T-helper 17 cell (primary cell): ENCODE results near the gene WT1. TPM values are rescaled to one million over a fixed set of nuclear protein-coding genes. Genes with fewer than 3 reads are reported as not detected.
"Not testable (repeated sequence)": the region's sequence is repeated elsewhere in the genome, so short reads cannot be mapped to it uniquely, and the experiment has no call there.

Experiments used
- ATAC-seq: fragments of 150-1000 bp; cut with Tn5 transposase; 2 replicates; pipeline ENCODE4 v1.10.0; 2021; ENCODE audit warnings: mild to moderate bottlenecking, moderate library complexity
- DNase-seq, 3 donors: peaks; one replicate each; pipeline versions ENCODE4 v3.0.0 to v3.0.0-alpha.2; 2020 to 2021
- H3K9me3 ChIP-seq: one replicate; pipeline ENCODE4 v1.7.0; 2013; ENCODE audit warnings: low read length, mild to moderate bottlenecking; ENCODE audit not compliant: control insufficient read depth, poor library complexity, severe bottlenecking
- H3K27ac Mint-ChIP-seq: one replicate; pipeline ENCODE4 v1.8.0; 2022; ENCODE audit warnings: mild to moderate bottlenecking, moderate library complexity, mixed read lengths
- H3K27me3 Mint-ChIP-seq: one replicate; pipeline ENCODE4 v1.8.0; 2022; ENCODE audit warnings: mixed read lengths
- H3K36me3 Mint-ChIP-seq: one replicate; pipeline ENCODE4 v1.8.0; 2022; ENCODE audit warnings: low read depth, mixed read lengths
- H3K4me1 Mint-ChIP-seq: one replicate; pipeline ENCODE4 v1.8.0; 2022; ENCODE audit warnings: mild to moderate bottlenecking, mixed read lengths
- H3K4me3 Mint-ChIP-seq: one replicate; pipeline ENCODE4 v1.8.0; 2022; ENCODE audit warnings: mild to moderate bottlenecking, moderate library complexity, mixed read lengths
- total RNA-seq, 4 donors: library from RNA in 2 of 4; stranded (reverse) in 2 of 4; gene quantifications; one replicate each; pipeline ENCODE4 v1.2.3 and lab custom pipeline; 2022 to 2026

Gene WT1
- total RNA-seq, 2 donors from 2014 or later, result not detected

DNA sequence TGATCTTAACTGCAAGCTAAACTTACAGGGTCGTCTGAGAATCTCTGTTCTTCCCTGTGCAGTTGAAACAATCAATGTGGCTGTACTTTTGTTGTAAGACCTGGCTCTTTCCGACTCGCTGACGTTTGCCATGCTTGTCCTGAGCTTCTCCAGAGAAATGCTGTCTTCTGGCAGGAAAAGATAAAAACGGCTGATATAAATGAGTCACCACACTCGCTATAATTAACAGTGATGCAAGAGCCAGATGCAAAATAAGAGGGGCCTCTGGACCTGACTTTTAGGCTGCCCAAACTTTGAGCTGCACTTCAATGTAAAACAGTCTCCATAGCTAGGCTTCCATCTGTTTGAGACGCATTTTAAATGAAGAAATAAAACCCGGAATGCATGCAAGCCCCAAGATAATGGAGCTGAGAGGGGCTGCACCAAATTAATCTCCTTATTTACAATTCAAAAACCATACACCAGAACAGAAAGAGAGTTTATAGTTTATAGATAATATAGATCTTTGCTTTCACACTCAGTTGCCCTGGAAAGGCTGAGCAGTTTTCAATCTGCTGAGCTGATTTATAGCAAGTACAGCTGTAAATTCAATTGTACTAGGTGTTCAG lies 48.5 kb downstream of the WT1 start:
- peaks cover 46% of the 10 kb centered on the region for H3K27me3 Mint-ChIP-seq
- peaks cover 2% of the 10 kb centered on the region for H3K36me3 Mint-ChIP-seq
- ATAC-seq (no peak), DNase-seq (no peak)
- no peak overlapping the region for H3K4me3 Mint-ChIP-seq
- H3K27ac Mint-ChIP-seq, result no peak overlapping the region
- peaks cover 3% of the 10 kb centered on the region for H3K4me1 Mint-ChIP-seq
- H3K9me3 ChIP-seq, result no peaks in the 10 kb centered on the region

DNA sequence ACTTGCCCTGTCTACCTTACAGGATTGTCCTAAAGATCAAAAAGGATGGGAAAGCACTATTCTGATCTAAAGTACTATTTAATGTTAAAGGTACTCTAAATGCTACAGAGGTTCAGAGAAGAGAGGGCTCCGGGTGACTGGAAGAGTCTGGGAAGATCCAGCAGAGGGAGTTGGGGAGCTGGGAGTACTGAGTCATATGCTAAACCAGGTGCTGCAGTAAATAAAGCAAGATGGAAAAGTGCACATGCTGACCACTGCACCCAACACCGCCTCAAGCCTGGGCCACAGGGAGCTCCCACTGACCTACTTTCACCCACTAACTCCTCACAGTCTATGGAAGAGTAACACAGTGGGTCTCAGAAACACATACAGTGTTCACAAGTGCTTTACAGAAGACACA lies 49.3 kb downstream of the WT1 start:
- Mint-ChIP-seq H3K4me3 (no peak overlapping the region), H3K27ac (no peak overlapping the region)

DNA sequence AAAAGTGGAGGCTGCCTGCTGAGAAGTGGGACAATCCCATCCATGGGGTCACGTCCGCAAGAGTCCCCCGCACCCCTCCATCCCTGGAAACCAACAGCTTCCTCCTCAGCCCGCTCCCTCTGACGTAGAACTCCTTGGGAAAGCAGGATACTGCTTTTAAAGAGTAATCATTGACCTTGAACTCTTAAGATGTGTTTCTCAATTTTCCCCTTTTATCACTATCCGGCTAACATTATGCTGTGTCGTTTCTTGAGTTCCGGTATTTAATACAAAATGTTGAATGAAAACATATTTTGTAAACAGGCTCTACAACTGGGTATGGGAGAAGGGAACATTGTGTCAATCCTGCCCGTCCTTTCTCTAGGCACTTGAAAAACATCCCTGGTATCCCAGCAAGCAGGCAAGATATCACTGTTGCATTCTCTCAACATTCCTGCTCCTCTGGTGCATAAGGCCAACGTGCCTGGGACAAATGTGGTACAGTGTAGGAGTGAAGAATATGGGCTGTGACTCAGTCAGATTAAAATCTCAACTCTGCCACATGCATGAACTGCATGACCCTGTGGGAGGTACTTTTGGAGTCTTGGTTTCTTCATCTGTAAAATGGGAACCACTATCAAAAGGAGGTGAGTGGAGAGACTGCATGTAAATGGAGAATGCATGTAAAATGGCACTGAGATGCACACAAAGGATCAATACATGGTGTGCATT lies 52.8 kb downstream of the WT1 start:
- DNase-seq, result no peak
- Mint-ChIP-seq H3K4me1 (peaks cover 3% of the 10 kb centered on the region), H3K27ac (no peak overlapping the region), H3K4me3 (no peak overlapping the region), H3K36me3 (peaks cover 2% of the 10 kb centered on the region), H3K27me3 (peaks cover 60% of the 10 kb centered on the region)
- no peak for ATAC-seq
- no peaks in the 10 kb centered on the region for H3K9me3 ChIP-seq

More for the DNA sequence above, 49.3 kb downstream of the WT1 start:
- no peaks in the 10 kb centered on the region for H3K9me3 ChIP-seq
- H3K4me1 Mint-ChIP-seq, result peaks cover 3% of the 10 kb centered on the region
- peaks cover 46% of the 10 kb centered on the region for H3K27me3 Mint-ChIP-seq
- H3K36me3 Mint-ChIP-seq, result peaks cover 2% of the 10 kb centered on the region
- ATAC-seq (no peak), DNase-seq (no peak)

DNA sequence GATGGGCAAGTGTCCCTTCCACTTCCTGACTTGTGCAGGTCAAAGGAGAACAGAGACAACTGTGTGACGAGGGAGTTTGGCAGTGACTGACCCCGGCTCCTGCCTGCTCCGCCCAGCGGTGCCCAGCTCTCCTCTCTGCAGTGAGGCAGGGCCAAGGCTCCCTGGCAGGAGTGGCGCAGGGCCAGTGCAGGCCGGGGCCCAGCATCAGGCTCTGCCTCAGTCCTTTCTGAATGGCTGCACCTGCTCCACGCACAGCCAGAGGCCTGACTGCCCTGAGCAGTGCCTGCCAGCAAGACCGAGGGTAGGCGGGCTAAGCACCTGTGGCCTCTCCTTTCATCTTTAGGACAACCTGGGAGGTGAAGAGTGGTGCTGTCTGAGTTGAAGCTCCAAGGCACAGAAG lies 54.2 kb downstream of the WT1 start:
- ATAC-seq, result no peak
- DNase-seq, result no peak
- no peak overlapping the region for H3K27ac Mint-ChIP-seq
- H3K36me3 Mint-ChIP-seq, result peaks cover 2% of the 10 kb centered on the region
- peaks cover 56% of the 10 kb centered on the region for H3K27me3 Mint-ChIP-seq
- H3K4me3 Mint-ChIP-seq, result no peak overlapping the region
- H3K4me1 Mint-ChIP-seq, result peaks cover under 1% of the 10 kb centered on the region
- no peaks in the 10 kb centered on the region for H3K9me3 ChIP-seq

- peaks cover 47% of the 10 kb centered on the region for H3K27me3 Mint-ChIP-seq
- peaks cover 2% of the 10 kb centered on the region for H3K36me3 Mint-ChIP-seq
- ATAC-seq, result no peak
- H3K27ac Mint-ChIP-seq, result no peak overlapping the region
- no peak for DNase-seq
- H3K9me3 ChIP-seq, result no peaks in the 10 kb centered on the region
- H3K4me1 Mint-ChIP-seq, result no peaks in the 10 kb centered on the region
- H3K4me3 Mint-ChIP-seq, result no peak overlapping the region
Measured at GRCh38 chr11:32379719-32380118, 55.6 kb downstream of the WT1 start.

DNA sequence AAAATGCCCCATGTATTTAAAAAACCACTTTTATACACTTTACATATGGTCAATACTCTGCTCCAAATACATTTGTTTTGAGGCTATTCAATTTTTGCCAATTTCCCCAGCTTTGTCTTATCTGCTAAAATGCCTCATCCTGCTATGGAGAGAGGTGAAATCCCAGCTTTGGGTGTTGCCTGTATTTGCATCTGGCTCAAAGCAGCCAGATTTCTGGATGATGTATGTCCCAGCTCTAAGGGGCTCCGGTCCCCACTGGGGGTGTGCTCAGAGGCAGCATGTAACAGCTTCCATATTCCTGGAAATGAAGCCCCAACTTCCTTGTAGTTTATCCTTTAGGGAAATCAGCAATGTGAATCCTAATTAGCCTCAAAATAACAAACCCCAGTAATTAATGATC lies 59.5 kb downstream of the WT1 start:
- Mint-ChIP-seq H3K4me3 (no peak overlapping the region), H3K27ac (no peak overlapping the region), H3K36me3 (no peaks in the 10 kb centered on the region), H3K27me3 (peaks cover 24% of the 10 kb centered on the region), H3K4me1 (no peaks in the 10 kb centered on the region)
- ATAC-seq, result no peak
- DNase-seq, result no peak
- H3K9me3 ChIP-seq, result peaks cover 5% of the 10 kb centered on the region

- H3K27ac Mint-ChIP-seq, result no peak overlapping the region
- peaks cover 19% of the 10 kb centered on the region for H3K27me3 Mint-ChIP-seq
- DNase-seq (no peak), ATAC-seq (no peak)
- H3K4me3 Mint-ChIP-seq, result no peak overlapping the region
- peaks cover 5% of the 10 kb centered on the region for H3K9me3 ChIP-seq
- no peaks in the 10 kb centered on the region for H3K36me3 Mint-ChIP-seq
- H3K4me1 Mint-ChIP-seq, result no peaks in the 10 kb centered on the region
Measured at GRCh38 chr11:32374261-32374711, 61.1 kb downstream of the WT1 start.

- not testable (repeated sequence) for H3K27me3 Mint-ChIP-seq, ATAC-seq, H3K9me3 ChIP-seq, H3K27ac Mint-ChIP-seq, H3K36me3 Mint-ChIP-seq, H3K4me3 Mint-ChIP-seq, H3K4me1 Mint-ChIP-seq, DNase-seq
Measured at GRCh38 chr11:32369987-32370386, 65.4 kb downstream of the WT1 start.

- DNase-seq (no peak), ATAC-seq (no peak)
- peaks cover 3% of the 10 kb centered on the region for H3K36me3 Mint-ChIP-seq
- no peak overlapping the region for H3K27ac Mint-ChIP-seq
- peaks cover 34% of the 10 kb centered on the region for H3K27me3 Mint-ChIP-seq
- no peak overlapping the region for H3K4me3 Mint-ChIP-seq
- H3K9me3 ChIP-seq, result no peaks in the 10 kb centered on the region
- no peaks in the 10 kb centered on the region for H3K4me1 Mint-ChIP-seq
Measured at GRCh38 chr11:32366666-32367065, 68.7 kb downstream of the WT1 start.

DNA sequence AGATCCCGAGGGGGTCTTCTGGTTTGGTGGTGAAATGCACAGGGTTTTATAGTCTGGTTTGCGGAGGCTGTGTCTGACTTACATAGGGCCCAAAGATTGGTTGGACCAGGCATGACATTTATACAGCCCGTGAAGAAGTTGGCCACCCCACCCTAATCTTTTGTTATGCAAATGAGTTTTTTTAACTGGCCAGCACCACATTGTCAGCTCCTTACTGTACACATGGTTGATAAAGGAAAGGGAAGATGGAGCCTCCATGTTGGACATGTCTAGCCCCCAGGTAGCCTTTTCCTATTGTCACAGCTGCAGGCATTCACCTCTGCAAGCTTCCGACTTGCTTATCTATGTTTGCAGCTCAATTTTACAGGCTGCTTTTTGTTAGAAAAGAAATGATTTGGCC lies 70.1 kb downstream of the WT1 start:
- H3K4me1 Mint-ChIP-seq, result no peaks in the 10 kb centered on the region
- no peaks in the 10 kb centered on the region for H3K9me3 ChIP-seq
- peaks cover 43% of the 10 kb centered on the region for H3K27me3 Mint-ChIP-seq
- no peak for ATAC-seq
- peaks cover 3% of the 10 kb centered on the region for H3K36me3 Mint-ChIP-seq
- no peak for DNase-seq
- no peak overlapping the region for H3K4me3 Mint-ChIP-seq
- H3K27ac Mint-ChIP-seq, result no peak overlapping the region

GRCh38 chr11:32358729-32359128 lies 76.6 kb downstream of the WT1 start:
- H3K9me3 ChIP-seq, result no peaks in the 10 kb centered on the region
- peaks cover 68% of the 10 kb centered on the region for H3K27me3 Mint-ChIP-seq
- H3K36me3 Mint-ChIP-seq, result peaks cover 3% of the 10 kb centered on the region
- no peak overlapping the region for H3K4me3 Mint-ChIP-seq
- no peak overlapping the region for H3K27ac Mint-ChIP-seq
- ATAC-seq, result no peak
- DNase-seq, result no peak
- no peaks in the 10 kb centered on the region for H3K4me1 Mint-ChIP-seq

GRCh38 chr11:32353884-32354283 lies 81.5 kb downstream of the WT1 start:
- Mint-ChIP-seq H3K27me3 (peaks cover 49% of the 10 kb centered on the region), H3K4me1 (no peaks in the 10 kb centered on the region), H3K4me3 (no peak overlapping the region), H3K36me3 (no peaks in the 10 kb centered on the region), H3K27ac (no peak overlapping the region)
- no peak for ATAC-seq
- DNase-seq, result no peak
- H3K9me3 ChIP-seq, result no peaks in the 10 kb centered on the region

GRCh38 chr11:32348502-32348901 lies 86.8 kb downstream of the WT1 start:
- H3K9me3 ChIP-seq, result no peaks in the 10 kb centered on the region
- Mint-ChIP-seq H3K4me1 (peaks cover 5% of the 10 kb centered on the region), H3K27ac (no peak overlapping the region), H3K36me3 (no peaks in the 10 kb centered on the region), H3K4me3 (no peak overlapping the region), H3K27me3 (peaks cover 52% of the 10 kb centered on the region)
- DNase-seq, result no peak
- no peak for ATAC-seq

DNA sequence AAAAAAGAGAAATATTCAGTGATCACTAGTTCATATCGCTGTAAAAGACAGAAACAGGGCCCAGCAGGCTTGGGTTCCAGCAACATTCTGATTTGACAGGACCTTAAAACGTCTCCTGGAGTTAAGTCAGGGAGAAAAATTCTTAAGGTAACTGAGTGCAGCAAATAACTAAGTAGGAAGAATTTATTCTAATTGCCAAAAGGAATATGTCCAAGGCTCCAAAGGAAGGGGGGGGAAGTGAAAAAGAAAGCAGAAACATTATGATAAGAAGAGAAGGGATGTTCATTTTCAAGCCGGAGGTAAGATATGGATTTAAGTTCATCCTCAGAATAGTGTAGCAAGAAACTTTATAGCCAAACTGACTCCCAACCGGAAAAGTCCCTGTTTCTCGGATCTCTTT lies 90.4 kb downstream of the WT1 start:
- Mint-ChIP-seq H3K36me3 (no peaks in the 10 kb centered on the region), H3K4me1 (peaks cover 6% of the 10 kb centered on the region), H3K27ac (no peak overlapping the region), H3K27me3 (peaks cover 32% of the 10 kb centered on the region), H3K4me3 (no peak overlapping the region)
- ATAC-seq (no peak), DNase-seq (no peak)
- no peaks in the 10 kb centered on the region for H3K9me3 ChIP-seq
